GM21619 (cell line): Measurements from ENCODE around the gene UTP3.
A peak's percentile ranks its signal among the peaks of the same experiment; 100 is the strongest.
"Not testable (repeated sequence)": the region's sequence is repeated elsewhere in the genome, so short reads cannot be mapped to it uniquely, and the experiment has no call there.

Source experiments
- ATAC-seq: cut with Tn5 transposase; IDR thresholded peaks from one replicate; pipeline ENCODE4 v1.9.1; 2021; ENCODE audit not compliant: unreplicated experiment

UTP3 gene

GRCh38 chr4:70714079-70714887, 26.0 kb downstream of the UTP3 start:
- peak; percentile 50 for ATAC-seq

GRCh38 chr4:70715097-70715496, 26.8 kb downstream of the UTP3 start:
- peak; percentile 11 for ATAC-seq

DNA sequence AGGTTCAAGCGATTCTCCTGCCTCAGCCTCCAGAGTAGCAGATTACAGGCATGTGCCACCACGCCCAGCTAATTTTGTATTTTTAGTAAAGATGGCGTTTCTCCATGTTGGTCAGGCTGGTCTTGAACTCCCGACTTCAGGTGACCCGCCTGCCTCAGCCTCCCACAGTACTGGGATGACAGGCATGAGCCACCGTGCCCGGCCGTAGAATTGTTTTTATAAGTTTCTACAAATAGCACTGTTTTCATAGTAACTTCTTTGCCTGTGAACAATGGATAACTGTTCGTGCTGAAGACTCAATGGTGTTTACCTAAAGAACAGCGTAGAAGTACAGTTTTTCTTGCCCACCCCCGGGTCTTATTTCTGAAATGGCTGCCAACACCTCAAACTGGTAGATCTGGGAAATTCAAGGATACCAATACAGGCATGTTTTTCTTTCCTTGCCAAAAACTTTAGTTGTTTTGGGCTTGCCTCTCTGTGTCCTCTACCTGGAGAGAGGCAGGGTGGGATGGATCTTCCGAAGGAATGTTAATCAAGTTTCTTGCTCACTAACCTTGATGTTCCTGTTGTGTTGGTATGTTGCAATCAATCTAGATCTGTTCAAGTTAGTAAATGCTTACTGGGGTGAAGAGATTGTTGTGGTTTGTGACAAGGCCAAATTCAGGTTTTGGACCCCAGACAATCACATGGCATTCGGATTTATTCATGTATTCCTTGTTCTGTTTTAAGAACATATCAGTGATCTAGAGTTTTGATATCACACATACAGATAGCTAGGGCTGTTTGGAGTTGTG, 30.7 kb downstream of the UTP3 start:
- ATAC-seq, result no peak

- no peak for ATAC-seq
Observed at GRCh38 chr4:70721747-70722146, 33.4 kb downstream of the UTP3 start, which contains the start of gene RUFY3. Gene RUFY3, plus strand, starts transcription at chr4:70721964. Its CDS starts 610 bp downstream, at chr4:70722574.

GRCh38 chr4:70722199-70722791, 34.0 kb downstream of the UTP3 start:
- no peak for ATAC-seq

DNA sequence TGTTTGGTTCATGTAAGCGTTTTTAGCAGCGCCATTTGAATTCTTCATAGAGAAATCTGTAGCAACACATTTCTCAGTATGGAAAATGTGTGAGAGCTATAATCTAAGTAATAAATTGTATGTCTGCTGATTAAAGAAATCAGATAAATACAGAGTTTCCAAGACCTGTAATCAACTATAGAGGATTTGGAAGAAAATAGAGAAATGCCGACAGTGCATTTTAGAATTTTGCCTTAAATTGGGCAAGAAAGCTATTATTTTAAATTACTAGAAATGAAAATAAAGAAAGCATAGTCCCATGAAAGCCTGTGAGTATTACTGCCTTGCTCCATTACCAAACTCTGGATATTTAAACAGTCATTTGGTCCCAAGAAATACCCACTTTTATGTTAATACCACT, 36.1 kb downstream of the UTP3 start:
- no peak for ATAC-seq

DNA sequence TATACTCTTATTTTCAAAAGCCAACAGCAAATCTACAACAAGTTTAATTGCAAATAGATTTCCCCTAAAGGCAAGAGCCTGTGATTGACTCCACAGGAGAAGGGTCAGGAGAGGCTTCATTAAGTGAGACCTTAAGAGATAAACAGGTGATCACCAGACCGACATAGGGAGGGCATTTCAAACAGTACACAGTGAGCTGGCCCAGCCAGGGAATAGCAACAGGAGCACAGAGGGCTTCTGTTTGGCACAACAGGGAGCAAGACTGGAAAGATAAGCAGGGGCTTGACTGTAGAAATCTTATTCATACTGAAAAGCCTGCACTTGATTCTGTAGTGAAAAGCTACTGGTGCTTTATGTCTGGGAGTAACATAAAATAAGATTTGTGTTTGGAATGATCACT, 37.3 kb downstream of the UTP3 start:
- ATAC-seq, result no peak

DNA sequence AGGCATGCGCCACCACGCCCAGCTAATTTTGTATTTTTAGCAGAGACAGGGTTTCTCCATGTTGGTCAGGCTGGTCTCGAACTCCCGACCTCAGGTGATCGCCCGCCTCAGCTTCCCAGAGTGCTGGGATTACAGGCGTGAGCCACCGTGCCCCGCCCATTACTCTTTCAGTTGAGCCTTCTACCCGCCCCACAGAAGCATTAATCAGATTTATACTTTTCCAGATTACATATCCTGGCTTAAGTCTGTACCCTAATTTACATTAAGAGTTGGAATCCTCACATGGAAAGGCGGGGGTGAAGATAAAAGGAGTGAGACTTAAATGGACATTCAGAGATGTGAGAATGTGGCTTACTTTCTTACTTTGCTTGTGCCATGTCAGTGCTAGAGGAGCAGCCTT, 38.2 kb downstream of the UTP3 start:
- not testable (repeated sequence) for ATAC-seq

- no peak for ATAC-seq
Observed at GRCh38 chr4:70728091-70728490, 39.8 kb downstream of the UTP3 start.

- ATAC-seq, result not testable (repeated sequence)
Observed at GRCh38 chr4:70732878-70733277, 44.5 kb downstream of the UTP3 start.

DNA sequence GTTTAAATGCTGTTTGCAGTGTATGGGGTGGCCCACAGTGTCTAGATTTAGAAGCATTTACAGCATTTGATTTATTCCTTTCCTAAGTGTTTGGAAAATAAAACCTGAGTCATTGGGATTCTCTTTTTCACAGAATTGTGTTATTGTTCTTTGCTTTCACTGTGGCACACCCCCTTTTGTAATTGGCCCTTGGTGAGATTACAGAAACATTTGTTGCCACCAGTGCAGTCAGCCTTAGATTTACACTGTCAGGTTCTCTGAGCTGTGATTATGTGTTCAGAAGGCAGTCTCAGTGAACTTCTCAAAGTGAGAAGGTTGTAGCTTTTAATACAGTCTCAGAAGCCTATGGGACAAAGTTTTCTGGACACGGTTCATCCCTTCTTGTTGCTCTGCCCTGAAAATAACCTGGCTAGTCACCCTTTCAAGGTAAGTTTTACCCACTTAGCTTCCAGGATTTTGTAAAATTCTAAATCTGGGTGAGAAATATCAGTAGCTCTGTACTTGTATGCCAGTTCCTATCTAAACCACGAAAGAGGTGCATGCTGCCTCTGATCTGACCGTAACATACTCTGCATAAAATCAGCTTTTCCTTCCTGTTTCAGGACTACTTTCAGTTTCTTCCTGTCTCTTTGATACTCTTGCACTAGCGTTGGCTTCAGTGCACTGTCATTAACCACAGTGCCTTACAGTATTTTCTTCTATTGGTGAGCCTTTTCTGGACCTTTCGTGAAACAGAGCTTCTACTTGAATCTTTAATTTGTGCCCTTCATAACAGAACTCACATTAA, 46.0 kb downstream of the UTP3 start:
- peak; percentile 91 for ATAC-seq

DNA sequence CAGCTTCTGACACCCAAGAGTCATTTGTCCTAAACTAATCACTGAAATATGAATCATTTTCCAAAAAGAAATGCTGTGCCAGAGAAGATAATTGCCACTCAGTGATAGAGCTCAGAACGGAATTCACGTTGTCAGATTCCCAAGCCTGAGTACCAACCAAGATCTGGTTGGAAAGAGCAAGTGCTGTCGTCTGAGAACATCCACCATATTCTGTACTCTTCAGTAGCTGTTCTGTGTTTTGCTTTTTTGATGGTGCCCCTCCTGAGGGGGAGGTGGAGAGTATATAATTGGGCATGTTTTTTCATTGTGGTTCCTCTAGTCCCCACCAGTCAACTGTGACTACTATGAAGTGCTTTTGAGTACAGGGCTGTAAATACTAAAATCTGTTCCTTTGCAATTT, 46.6 kb downstream of the UTP3 start:
- no peak for ATAC-seq

GRCh38 chr4:70735915-70736314, 47.6 kb downstream of the UTP3 start:
- ATAC-seq, result not testable (repeated sequence)

DNA sequence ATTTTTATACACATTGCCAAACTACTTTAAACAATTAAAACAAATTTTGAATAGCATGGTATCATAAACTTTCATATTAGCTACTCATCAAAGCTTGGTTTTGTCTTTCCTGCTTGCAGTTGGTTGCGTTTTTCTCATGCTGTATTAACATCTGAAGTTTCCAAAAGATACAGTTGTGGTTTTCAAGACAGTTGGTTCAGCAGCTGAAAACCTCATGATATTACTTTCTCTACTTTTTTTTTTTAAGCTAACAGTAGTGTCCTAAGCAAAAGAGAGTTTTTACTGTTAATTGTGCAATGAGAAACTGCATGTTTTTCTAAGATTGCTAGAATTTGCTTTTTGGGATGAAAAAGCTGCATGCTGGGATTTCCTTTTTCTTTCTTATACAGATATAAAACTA, 48.7 kb downstream of the UTP3 start:
- ATAC-seq, result no peak

DNA sequence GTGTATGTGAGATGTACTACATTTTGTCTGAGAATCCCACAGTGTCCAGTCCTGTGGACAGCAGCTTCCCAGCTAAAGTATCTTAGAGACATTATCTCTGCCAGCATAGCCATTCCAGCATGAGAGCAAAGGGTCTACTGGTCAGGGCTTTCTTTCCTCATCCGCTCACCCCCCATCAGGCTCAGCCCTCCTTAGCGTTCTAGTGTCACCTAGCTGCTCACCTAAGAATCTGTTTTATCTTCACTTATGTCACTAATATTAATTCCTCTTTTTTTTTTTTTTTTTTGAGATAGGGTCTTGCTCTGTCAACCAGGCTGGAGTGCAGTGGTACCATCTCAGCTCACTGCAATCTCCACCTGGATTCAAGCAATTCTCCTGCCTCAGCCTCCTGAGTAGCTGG, 49.1 kb downstream of the UTP3 start:
- ATAC-seq, result no peak

DNA sequence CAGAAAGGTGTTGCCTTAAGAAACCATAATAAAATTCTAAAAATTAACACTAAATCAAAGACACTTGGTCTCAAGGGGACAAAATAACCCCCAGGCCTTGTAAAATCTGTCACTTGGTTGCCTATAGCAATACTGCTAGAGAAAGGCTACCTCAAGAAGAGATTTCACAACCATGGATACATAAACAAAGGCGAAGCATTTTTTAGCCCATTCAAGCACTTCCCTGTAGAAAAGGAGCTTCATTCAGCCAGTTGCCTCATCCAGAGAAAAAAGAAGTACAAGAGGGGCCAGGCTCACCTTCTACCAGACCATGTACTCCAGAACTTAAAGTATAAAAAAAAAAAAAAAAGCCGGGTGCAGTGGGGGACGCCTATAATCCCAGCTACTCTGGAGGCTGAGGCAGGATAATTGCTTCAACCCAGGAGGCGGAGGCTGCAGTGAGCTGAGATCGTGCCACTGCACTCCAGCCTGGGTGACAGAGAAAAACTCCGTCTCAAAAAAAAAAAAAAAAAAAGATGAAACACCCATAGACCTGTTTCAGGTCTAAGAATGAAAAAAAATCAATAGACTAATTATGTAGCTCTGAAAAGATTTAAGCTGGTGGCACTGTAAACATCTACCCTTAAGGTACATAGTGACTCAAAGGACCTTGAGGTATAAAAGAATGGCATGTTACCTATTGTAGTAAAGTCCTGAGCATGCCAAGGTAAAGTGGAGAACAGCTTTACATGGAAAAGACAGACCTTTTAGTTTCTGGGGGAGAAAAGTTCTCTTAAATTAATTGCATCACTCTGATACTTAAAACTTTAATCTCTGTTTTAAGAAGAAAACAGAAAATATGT, 51.4 kb downstream of the UTP3 start:
- no peak for ATAC-seq
